ENCODE results near the gene TTC36. TPM values are rescaled to one million over a fixed set of nuclear protein-coding genes. Genes with fewer than 3 reads are reported as not detected.

Gene TTC36
- total RNA-seq, 2 donors from 2014 or later, result 0.42 to 0.46 TPM

- Histone ChIP-seq H3K4me1 (ENCODE audit: control insufficient read depth, insufficient read depth, low read length) (peaks cover 7% of the 10 kb centered on the region), H3K9me3 (ENCODE audit: control insufficient read depth, low read length) (no peaks in the 10 kb centered on the region), H3K27me3 (ENCODE audit: control insufficient read depth, insufficient read depth, low read length, poor library complexity, severe bottlenecking) (no peaks in the 10 kb centered on the region), H3K36me3 (ENCODE audit: control insufficient read depth, insufficient read depth, low read length) (peaks cover 3% of the 10 kb centered on the region), H3K27ac (ENCODE audit: low read depth, low read length) (peak within 1 kb of the TSS; percentile 61), H3K4me3 (ENCODE audit: low read length) (peak within 1 kb of the TSS; percentile 80), H3K9ac (ENCODE audit: extremely low read depth, low read length, poor library complexity, severe bottlenecking) (peak within 1 kb of the TSS; percentile 48)
- H3K27me3 Mint-ChIP-seq (ENCODE audit: insufficient read depth), result no peaks in the 10 kb centered on the region
- H3K36me3 Mint-ChIP-seq (ENCODE audit: low read depth), result peaks cover 3% of the 10 kb centered on the region
- peak within 1 kb of the TSS; percentile 85 for H3K4me3 Mint-ChIP-seq
- 1 to 3% methylated on average over 28 to 84 of the region's 94 CpGs for WGBS, 2 experiments (ENCODE audit: insufficient coverage in 1 of 2, insufficient read length in 1 of 2)
- no peaks in the 10 kb centered on the region for H3K9me3 Mint-ChIP-seq
- H3K4me1 Mint-ChIP-seq, result peaks cover 36% of the 10 kb centered on the region
- DNase-seq, result peak; percentile 91
- no peak for TF ChIP-seq CTCF (conservative IDR thresholded peaks at IDR 0.05)
- peak within 1 kb of the TSS; percentile 66 for H3K27ac Mint-ChIP-seq
These were observed 3.7 kb downstream of the TTC36 start, which contains the start of gene TMEM25 for GRCh38 chr11:118530683-118531596. TMEM25 (plus strand) TSS chr11:118531192; CDS start chr11:118531802, 610 bp downstream.

GRCh38 chr11:118531597-118532084 lies 4.4 kb downstream of the TTC36 start:
- Histone ChIP-seq H3K9ac (ENCODE audit: extremely low read depth, low read length, poor library complexity, severe bottlenecking) (peak overlapping the region; percentile 48), H3K27me3 (ENCODE audit: control insufficient read depth, insufficient read depth, low read length, poor library complexity, severe bottlenecking) (no peaks in the 10 kb centered on the region), H3K4me1 (ENCODE audit: control insufficient read depth, insufficient read depth, low read length) (peaks cover 7% of the 10 kb centered on the region), H3K4me3 (ENCODE audit: low read length) (peak overlapping the region; percentile 80), H3K27ac (ENCODE audit: low read depth, low read length) (no peak overlapping the region), H3K9me3 (ENCODE audit: control insufficient read depth, low read length) (no peaks in the 10 kb centered on the region), H3K36me3 (ENCODE audit: control insufficient read depth, insufficient read depth, low read length) (no peaks in the 10 kb centered on the region)
- no peak for TF ChIP-seq CTCF (conservative IDR thresholded peaks at IDR 0.05)
- 26 to 29% methylated on average over 12 of the region's 12 CpGs for WGBS, 2 experiments (ENCODE audit: insufficient coverage in 1 of 2, insufficient read length in 1 of 2)
- no peaks in the 10 kb centered on the region for H3K27me3 Mint-ChIP-seq (ENCODE audit: insufficient read depth)
- peak overlapping the region; percentile 85 for H3K4me3 Mint-ChIP-seq
- no peaks in the 10 kb centered on the region for H3K9me3 Mint-ChIP-seq
- peaks cover 4% of the 10 kb centered on the region for H3K36me3 Mint-ChIP-seq (ENCODE audit: low read depth)
- peak overlapping the region; percentile 64 for H3K27ac Mint-ChIP-seq
- peaks cover 36% of the 10 kb centered on the region for H3K4me1 Mint-ChIP-seq
- DNase-seq, result peak; percentile 67

- DNase-seq, result no peak
- H3K9me3 Mint-ChIP-seq, result no peaks in the 10 kb centered on the region
- Histone ChIP-seq H3K9me3 (ENCODE audit: control insufficient read depth, low read length) (no peaks in the 10 kb centered on the region), H3K27me3 (ENCODE audit: control insufficient read depth, insufficient read depth, low read length, poor library complexity, severe bottlenecking) (no peaks in the 10 kb centered on the region), H3K9ac (ENCODE audit: extremely low read depth, low read length, poor library complexity, severe bottlenecking) (peak overlapping the region; percentile 48), H3K4me3 (ENCODE audit: low read length) (peak overlapping the region; percentile 80), H3K36me3 (ENCODE audit: control insufficient read depth, insufficient read depth, low read length) (no peaks in the 10 kb centered on the region), H3K4me1 (ENCODE audit: control insufficient read depth, insufficient read depth, low read length) (peaks cover 7% of the 10 kb centered on the region), H3K27ac (ENCODE audit: low read depth, low read length) (no peak overlapping the region)
- peaks cover 6% of the 10 kb centered on the region for H3K36me3 Mint-ChIP-seq (ENCODE audit: low read depth)
- no peak overlapping the region for H3K27ac Mint-ChIP-seq
- no peaks in the 10 kb centered on the region for H3K27me3 Mint-ChIP-seq (ENCODE audit: insufficient read depth)
- H3K4me3 Mint-ChIP-seq, result peak overlapping the region; percentile 85
- WGBS, 2 experiments (ENCODE audit: insufficient coverage in 1 of 2, insufficient read length in 1 of 2), result 88 to 95% methylated on average over 9 to 10 of the region's 10 CpGs
- no peak for TF ChIP-seq CTCF (conservative IDR thresholded peaks at IDR 0.05)
- H3K4me1 Mint-ChIP-seq, result peaks cover 31% of the 10 kb centered on the region
These were observed 4.8 kb downstream of the TTC36 start for GRCh38 chr11:118532091-118532490.
